K562 (cell line): ENCODE data around the gene URM1. TPM values are rescaled to one million over a fixed set of nuclear protein-coding genes. Genes with fewer than 3 reads are reported as not detected.

ENCODE experiments used
- CREB1 ChIP-seq, 2 experiments: sonication (generic) in 1 of 2; formaldehyde crosslinking in 1 of 2; IDR thresholded peaks; 2 replicates each; pipeline versions ENCODE4 v1.6.1 to v1.8.0; 2012 to 2022; ENCODE audit warnings: inconsistent platforms in 1 of 2, mild to moderate bottlenecking in 1 of 2, missing genetic modification reagents in 1 of 2, moderate library complexity in 1 of 2
- CREB3 ChIP-seq: fragments of 450-650 bp; conservative IDR thresholded peaks from 2 replicates; pipeline ENCODE4 v1.6.1; 2016; ENCODE audit warnings: missing genetic modification characterization, low read depth, mild to moderate bottlenecking, missing compliant biosample characterization, moderate library complexity
- DMBX1 ChIP-seq: fragments of 250-450 bp; sonication (Bioruptor Pico); IDR thresholded peaks from 2 replicates; pipeline ENCODE4 v1.8.0; 2022; ENCODE audit warnings: inconsistent platforms, mild to moderate bottlenecking, moderate library complexity, borderline replicate concordance
- EZH2 ChIP-seq: IDR thresholded peaks from 2 replicates; pipeline ENCODE4 v1.6.1; 2012; ENCODE audit warnings: low read depth, mild to moderate bottlenecking, inconsistent platforms, low read length, borderline replicate concordance
- FOXO4 ChIP-seq: fragments of 450-650 bp; formaldehyde crosslinking; IDR thresholded peaks from 2 replicates; pipeline ENCODE4 v1.4.0; 2020; ENCODE audit warnings: mild to moderate bottlenecking, moderate library complexity
- FOXP1 ChIP-seq: sonication (generic); formaldehyde crosslinking; IDR thresholded peaks from 2 replicates; pipeline ENCODE4 v1.8.0; 2022; ENCODE audit warnings: mild to moderate bottlenecking, missing genetic modification reagents
- RBM39 ChIP-seq: fragments of 200-400 bp; formaldehyde crosslinking; optimal IDR thresholded peaks from 2 replicates; pipeline ENCODE3; 2018; ENCODE audit warnings: low read depth, low read length
- RCOR1 ChIP-seq, 2 experiments: IDR thresholded peaks; 2 replicates each; pipeline ENCODE4 v1.6.1; 2012; ENCODE audit warnings: low read depth in 2 of 2, low read length in 2 of 2, borderline replicate concordance in 1 of 2, improper control_type of control experiment in 1 of 2
- ZBTB1 ChIP-seq: sonication (generic); formaldehyde crosslinking; IDR thresholded peaks from 2 replicates; pipeline ENCODE4 v1.8.1; 2023; ENCODE audit warnings: missing genetic modification reagents, low read depth, mild to moderate bottlenecking, borderline replicate concordance
- ZNF124 ChIP-seq: sonication (generic); formaldehyde crosslinking; IDR thresholded peaks from 2 replicates; pipeline ENCODE4 v1.8.1; 2022; ENCODE audit warnings: missing genetic modification reagents
- ZNF165 ChIP-seq: fragments of 250-450 bp; sonication (Bioruptor Pico); IDR thresholded peaks from 2 replicates; pipeline ENCODE4 v1.4.0; 2020; ENCODE audit warnings: borderline replicate concordance
- ZNF384 ChIP-seq: IDR thresholded peaks from 2 replicates; pipeline ENCODE4 v1.6.1; 2012; ENCODE audit warnings: low read depth, low read length, improper control_type of control experiment
- ZNF561 ChIP-seq: fragments of 450-650 bp; formaldehyde crosslinking; conservative IDR thresholded peaks from 2 replicates; pipeline ENCODE4 v1.4.0; 2020; ENCODE audit warnings: mild to moderate bottlenecking, moderate library complexity
- polyA plus RNA-seq, 8 experiments: library from polyadenylated mRNA; depleted of rRNA in 4 of 8; stranded (reverse) in 5 of 8; unstranded in 3 of 8; fragments of >200 nt; fragmentation: Nextera tagmentation in 2 of 8; fragmentation: Illumina TruSeq in 1 of 8; extraction: Ambion mirVana in 2 of 8; extraction: Trizol in 1 of 8; gene quantifications; 2 replicates each; pipeline versions ENCODE4 v1.2.1 to v1.2.3, GENCODE V29; 2011 to 2014; ENCODE audit warnings: inconsistent platforms in 1 of 8, missing spikeins in 1 of 8
- total RNA-seq, 7 experiments: library from RNA; depleted of rRNA in 6 of 7; stranded (reverse); fragments of >200 nt in 6 of 7; fragmentation: Illumina TruSeq in 2 of 7; extraction: Trizol in 2 of 7; gene quantifications; 2 replicates each; pipeline versions ENCODE4 v1.2.1 to v1.2.3, GENCODE V29; 2011 to 2021; ENCODE audit warnings: low replicate concordance in 1 of 7
- TF ChIP-seq, protein P1 (sequence below), 2 experiments: IDR thresholded peaks in 1 of 2; conservative IDR thresholded peaks in 1 of 2; 2 replicates each; pipeline ENCODE4 v1.6.1; 2016; ENCODE audit warnings: low read depth in 2 of 2, mild to moderate bottlenecking in 1 of 2, missing compliant biosample characterization in 1 of 2, missing genetic modification characterization in 1 of 2, moderate library complexity in 1 of 2
- TF ChIP-seq, protein P2 (sequence below): fragments of 450-650 bp; conservative IDR thresholded peaks from 2 replicates; pipeline ENCODE4 v1.6.1; 2016; ENCODE audit warnings: missing genetic modification characterization, low read depth, mild to moderate bottlenecking, control low read depth, missing compliant biosample characterization
- TF ChIP-seq, protein P3 (sequence below): fragments of 450-650 bp; IDR thresholded peaks from 2 replicates; pipeline ENCODE4 v1.6.1; 2016

The URM1 gene
- total and polyA plus RNA-seq, 9 of the 15 experiments (the other 6 are each of a cell fraction or from before 2014, with no cell fraction given) = 10.1 to 88.9 (median 53.3) TPM

DNA sequence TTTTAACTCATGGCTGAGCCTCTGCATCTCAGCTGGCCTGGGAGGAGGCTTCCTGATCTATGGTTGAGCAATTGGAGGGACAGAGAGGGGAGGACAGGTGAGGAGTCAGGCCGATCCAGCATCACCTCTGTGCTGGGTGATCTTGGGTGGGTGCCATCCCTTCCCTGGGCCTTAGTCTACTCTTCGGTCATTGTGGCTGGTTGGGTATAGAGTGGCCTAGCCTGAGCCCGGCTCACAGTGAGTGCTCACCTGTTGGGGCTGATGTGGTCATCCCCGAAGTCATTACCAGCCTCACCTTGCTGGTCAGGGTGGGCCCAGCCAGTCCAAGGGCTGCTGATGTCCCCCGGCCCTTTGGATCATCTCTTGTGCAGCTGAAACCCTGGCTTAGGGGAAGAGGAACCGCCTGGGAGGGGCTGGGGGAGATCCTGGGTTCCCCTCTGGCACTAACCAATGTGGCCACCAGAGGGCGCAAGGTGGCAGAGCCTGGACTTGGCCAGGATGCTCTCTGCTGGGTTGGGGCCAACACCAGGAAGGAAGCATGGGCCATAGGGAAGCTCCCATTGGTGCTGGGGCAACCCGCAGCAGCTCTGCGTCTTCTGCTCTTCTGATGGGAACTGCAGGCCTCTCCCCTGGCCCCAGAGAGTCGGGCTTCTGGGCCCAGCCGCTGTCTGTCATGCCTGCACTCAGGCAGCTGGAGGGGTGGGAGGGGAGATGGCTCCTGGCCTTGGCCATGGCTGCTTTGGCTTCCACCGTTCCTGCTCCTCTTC, 67.4 kb downstream of the URM1 start (continued):
- TF ChIP-seq, protein P1, sequence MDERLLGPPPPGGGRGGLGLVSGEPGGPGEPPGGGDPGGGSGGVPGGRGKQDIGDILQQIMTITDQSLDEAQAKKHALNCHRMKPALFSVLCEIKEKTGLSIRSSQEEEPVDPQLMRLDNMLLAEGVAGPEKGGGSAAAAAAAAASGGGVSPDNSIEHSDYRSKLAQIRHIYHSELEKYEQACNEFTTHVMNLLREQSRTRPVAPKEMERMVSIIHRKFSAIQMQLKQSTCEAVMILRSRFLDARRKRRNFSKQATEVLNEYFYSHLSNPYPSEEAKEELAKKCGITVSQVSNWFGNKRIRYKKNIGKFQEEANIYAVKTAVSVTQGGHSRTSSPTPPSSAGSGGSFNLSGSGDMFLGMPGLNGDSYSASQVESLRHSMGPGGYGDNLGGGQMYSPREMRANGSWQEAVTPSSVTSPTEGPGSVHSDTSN (CRISPR knock-in tag; IDR thresholded peaks at IDR 0.05; ENCODE audit: low read depth) = no peak
- TF ChIP-seq, protein P1 (tag; conservative IDR thresholded peaks at IDR 0.05; ENCODE audit: low read depth) = no peak
- TF ChIP-seq ZNF165 (CRISPR knock-in tag) (no peak), EZH2 (no peak), RBM39 (no peak), FOXP1 (CRISPR knock-in tag) (peak; percentile 65; the same call in 1 of the 2 replicates), ZBTB1 (no peak), ZNF384 (0 out of 2 replicates have a peak, but pooled peaks have one; percentile 28), ZNF561 (no peak), DMBX1 (CRISPR knock-in tag) (no peak), CREB3 (tag) (no peak), RCOR1 (IDR thresholded peaks at IDR 0.05; ENCODE audit: borderline replicate concordance in 1 of 2, low read depth in 2 of 2, low read length in 2 of 2) (peak in 1 of 2 experiments; percentile 84; a peak in 2 of 4 replicates), CREB1 (IDR thresholded peaks at IDR 0.05) (no peak), CREB1 (CRISPR knock-in tag; IDR thresholded peaks at IDR 0.05) (0 out of 2 replicates have a peak, but pooled peaks have one; percentile 36), FOXO4 (CRISPR knock-in tag) (no peak), ZNF124 (CRISPR knock-in tag) (no peak)
- TF ChIP-seq, protein P2, sequence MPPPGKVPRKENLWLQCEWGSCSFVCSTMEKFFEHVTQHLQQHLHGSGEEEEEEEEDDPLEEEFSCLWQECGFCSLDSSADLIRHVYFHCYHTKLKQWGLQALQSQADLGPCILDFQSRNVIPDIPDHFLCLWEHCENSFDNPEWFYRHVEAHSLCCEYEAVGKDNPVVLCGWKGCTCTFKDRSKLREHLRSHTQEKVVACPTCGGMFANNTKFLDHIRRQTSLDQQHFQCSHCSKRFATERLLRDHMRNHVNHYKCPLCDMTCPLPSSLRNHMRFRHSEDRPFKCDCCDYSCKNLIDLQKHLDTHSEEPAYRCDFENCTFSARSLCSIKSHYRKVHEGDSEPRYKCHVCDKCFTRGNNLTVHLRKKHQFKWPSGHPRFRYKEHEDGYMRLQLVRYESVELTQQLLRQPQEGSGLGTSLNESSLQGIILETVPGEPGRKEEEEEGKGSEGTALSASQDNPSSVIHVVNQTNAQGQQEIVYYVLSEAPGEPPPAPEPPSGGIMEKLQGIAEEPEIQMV = peak; percentile 71; the same call in 1 of the 2 replicates
- TF ChIP-seq, protein P3, sequence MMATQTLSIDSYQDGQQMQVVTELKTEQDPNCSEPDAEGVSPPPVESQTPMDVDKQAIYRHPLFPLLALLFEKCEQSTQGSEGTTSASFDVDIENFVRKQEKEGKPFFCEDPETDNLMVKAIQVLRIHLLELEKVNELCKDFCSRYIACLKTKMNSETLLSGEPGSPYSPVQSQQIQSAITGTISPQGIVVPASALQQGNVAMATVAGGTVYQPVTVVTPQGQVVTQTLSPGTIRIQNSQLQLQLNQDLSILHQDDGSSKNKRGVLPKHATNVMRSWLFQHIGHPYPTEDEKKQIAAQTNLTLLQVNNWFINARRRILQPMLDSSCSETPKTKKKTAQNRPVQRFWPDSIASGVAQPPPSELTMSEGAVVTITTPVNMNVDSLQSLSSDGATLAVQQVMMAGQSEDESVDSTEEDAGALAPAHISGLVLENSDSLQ = no peak
